Measurements from ENCODE around the gene OSBPL9.
A peak's percentile ranks its signal among the peaks of the same experiment; 100 is the strongest.

Gene OSBPL9

GRCh38 chr1:51744506-51745303, 127.8 kb downstream of the OSBPL9 start:
- FAIRE-seq: no peak

- no peak for FAIRE-seq
Measured at GRCh38 chr1:51745304-51745570, 128.3 kb downstream of the OSBPL9 start.

DNA sequence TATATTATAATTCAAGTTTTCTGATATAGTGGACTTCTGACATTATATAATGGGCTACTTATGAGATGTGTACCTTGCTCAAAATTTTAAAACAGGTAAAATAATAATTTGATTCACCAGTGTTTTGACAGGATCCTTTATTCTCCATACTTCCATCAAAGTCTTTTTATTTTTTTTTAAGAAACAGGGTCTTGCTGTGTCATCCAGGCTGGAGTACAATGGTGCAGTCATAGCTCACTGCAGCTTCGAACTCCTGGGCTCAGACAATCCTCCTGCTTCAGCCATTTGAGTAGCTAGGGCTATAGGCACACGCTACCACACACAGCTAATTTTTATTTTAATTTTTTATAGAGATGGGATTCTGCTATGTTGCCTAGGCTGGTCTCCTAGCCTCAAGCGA, 132.3 kb downstream of the OSBPL9 start:
- FAIRE-seq: no peak

- peak; percentile 88 for FAIRE-seq
Measured at GRCh38 chr1:51750218-51750617, 133.3 kb downstream of the OSBPL9 start.

GRCh38 chr1:51750729-51751128, 133.8 kb downstream of the OSBPL9 start:
- no peak for FAIRE-seq

DNA sequence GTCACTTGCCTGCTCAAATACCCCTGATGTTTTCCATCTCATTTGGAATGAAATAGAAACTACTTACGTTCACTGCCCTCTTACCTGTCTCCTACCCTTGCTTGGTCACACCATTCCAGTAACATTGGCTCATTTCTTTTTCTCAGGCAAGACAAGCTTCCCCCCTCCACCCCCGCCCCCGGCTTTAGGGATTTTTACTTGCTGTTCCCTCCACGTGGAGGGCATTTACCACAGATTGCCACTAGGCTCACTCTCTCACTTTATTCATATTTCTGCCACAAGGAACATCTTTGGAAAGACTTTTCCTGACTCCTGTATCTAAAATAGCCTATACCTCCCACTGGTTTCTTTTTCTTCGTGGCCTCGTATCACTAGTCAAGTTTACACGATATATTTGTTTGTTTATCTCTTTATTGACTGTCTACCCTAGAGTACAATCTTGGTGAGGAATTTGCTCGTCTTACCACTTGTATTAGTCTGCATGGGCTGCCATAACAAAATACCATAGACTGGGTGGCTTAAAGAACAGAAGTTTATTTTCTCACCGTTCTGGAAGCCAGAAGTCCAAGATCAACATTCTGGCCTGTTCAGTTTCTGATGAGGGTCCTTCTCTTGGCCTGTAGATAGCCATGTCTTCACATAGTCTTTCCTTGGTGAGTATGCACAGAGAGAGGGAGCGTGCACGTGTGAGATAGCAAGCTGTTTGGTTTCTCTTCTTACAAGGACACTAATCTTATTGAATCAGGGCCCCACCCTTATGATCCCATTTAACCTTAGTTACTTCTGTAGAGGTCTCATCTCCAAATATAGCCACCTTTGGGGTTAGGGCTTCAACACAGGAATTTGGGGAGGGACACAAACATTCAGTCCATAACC, 135.4 kb downstream of the OSBPL9 start:
- no peak for FAIRE-seq

DNA sequence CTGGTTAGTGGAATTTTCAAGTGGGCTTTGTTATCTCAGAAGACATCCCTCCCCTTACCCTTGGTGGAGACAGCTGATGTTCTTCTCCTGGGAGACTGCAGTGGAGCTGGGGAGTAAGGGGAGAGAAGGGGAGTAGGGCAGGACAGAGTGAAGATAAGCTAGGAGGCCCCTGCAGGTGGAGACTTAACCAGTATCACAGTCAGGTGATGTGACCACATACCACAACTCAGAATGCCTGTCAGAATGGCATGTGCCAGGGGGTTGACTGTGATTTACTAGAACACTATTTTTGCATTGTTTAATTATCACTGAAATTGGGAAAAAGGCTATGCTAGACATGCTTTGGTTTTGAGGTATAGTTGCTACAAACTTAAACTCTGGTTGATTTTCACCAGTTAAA, 137.1 kb downstream of the OSBPL9 start:
- FAIRE-seq: no peak

- FAIRE-seq: no peak
Measured at GRCh38 chr1:51754666-51755065, 137.8 kb downstream of the OSBPL9 start.

GRCh38 chr1:51755437-51755836, 138.5 kb downstream of the OSBPL9 start:
- no peak for FAIRE-seq

DNA sequence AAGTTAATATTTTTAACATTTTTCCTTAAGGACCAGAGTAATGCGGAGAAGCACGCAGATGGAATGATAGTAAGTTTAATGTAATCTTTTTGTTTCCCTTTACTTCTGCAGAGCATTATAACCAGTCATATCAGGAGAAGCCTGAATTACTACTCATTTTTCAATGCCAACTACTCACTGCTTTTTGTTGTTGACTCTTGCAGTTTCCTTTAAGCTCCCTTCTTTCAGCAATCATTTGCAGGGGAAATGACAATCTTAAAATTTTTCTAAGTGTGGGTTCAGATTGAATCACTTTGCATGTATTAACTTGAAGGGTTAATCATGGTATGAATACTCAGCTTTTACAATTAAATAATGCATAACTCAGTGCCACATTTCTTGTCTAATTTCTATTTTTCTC, 139.4 kb downstream of the OSBPL9 start:
- FAIRE-seq: no peak

DNA sequence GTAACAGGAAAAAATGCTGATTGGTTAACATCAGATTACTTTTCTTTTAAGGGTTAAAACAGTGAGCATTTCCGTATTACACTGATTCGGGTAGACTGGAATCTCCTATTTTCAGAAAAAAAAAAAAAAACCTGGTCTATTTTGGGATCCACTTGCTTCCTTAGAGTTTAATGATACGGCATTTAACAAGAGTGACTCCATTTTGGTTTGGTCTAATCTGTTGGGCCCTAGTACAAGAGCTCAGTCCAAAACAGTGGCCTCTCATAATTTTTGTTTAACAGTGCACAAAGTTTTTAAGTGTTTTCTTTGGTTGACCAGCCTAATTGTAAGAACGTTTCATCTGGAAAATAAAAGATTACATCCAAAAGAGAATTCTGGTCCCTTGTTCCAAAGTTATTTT, 141.4 kb downstream of the OSBPL9 start:
- no peak for FAIRE-seq

- FAIRE-seq: no peak
Measured at GRCh38 chr1:51760872-51761271, 144.0 kb downstream of the OSBPL9 start.

DNA sequence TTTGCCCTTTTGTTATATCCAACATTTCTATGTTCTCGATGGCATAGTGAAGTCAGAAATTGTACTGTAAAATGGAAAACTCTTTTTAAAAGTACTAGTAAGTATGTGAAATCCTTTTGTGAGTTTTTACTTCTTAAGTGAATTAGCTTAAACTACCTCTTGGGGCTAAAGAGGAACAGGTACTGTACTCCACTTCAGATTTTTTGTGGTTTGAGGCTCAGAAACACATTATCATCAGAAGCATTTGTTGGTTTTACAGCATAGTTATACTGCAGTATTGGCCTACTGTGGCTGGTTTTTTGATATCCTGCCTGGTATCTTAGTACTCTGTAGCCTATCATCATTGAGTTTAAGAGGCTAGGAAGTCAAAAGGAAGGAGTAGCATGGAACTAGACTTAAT, 144.5 kb downstream of the OSBPL9 start:
- FAIRE-seq: no peak

DNA sequence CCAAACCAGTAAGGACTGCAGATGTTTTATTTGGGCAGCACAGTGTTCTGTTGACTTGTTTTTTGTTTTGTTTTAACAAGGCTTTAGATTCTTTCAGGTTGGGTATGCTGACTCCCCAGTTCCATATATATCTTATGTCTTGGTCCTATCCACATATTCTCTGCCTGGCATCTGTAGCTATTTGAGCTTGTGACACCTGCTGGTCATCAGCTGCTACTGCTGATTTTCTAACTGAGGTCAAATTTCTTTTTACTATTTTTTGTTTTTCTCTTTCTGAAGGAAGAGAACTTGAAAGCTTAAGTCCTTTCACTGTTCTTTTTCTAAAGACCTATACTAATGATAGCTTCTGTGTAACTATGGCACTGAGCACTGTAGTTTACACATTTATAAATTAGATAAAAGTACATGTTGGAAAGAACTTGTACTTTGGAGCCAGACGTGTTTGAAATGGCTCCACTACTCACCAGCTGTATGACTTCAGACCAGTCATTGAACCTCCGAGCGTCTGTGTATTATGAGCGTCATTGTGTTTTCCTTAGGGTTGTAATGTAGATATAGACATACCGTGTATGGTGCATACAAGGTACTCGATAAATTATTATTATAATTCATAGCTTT, 152.2 kb downstream of the OSBPL9 start:
- FAIRE-seq: peak; percentile 100

GRCh38 chr1:51776408-51776807, 159.5 kb downstream of the OSBPL9 start:
- FAIRE-seq: no peak

DNA sequence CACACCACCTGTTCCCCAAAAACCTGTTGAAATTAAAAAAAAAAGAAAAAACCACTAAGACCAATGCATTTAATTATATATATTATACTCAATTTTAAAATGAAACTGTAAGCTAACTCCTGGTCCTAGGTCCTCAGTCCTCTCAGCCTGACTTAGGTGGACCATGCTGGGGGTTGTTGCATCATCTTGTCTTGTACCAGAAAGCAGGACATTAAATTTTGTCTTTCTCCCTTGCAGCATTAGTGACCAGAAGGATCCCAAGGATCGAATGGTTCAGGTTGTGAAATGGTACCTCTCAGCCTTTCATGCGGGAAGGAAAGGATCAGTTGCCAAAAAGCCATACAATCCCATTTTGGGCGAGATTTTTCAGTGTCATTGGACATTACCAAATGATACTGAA, 164.0 kb downstream of the OSBPL9 start:
- no peak for FAIRE-seq

DNA sequence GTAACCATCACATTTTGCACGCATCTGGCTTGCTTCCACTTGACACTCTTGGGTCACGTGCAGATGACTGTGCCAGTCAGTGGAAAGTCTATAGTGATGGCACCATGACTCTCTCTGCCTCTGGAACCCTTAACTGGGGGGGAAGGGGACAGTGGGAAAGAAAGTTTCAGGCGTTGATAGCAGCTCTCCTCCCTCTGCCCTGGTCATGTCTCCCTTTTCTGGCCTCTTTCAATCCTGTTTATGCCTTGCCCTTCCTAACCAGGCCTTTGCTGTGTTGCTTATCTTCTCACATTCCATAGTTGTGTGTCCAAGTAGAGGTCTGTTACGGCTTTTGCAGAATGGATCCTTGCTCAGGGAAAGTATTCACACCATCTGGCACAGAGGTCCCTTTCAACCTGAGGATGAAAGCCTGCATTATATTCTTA, 168.1 kb downstream of the OSBPL9 start:
- FAIRE-seq: no peak

GRCh38 chr1:51788938-51789337, 172.0 kb downstream of the OSBPL9 start:
- FAIRE-seq: no peak

DNA sequence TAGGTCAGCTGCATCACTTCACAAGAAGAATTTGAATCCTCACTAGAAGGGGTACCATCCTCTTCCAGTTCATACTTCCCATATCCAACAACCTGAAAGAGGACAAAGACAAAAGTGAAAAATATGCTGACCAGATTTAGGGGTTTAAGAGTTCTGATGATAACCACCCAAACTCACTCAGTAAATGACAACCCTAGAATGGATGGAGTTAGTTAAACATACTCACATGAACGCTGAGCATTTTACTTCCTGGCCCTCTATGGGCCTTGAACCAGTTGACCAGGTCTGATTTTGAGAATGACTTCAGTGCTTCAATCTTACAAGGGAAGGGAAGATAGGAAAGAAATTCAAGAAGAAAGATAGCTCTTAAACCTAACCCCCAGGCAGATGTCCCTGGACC, 172.4 kb downstream of the OSBPL9 start:
- no peak for FAIRE-seq

DNA sequence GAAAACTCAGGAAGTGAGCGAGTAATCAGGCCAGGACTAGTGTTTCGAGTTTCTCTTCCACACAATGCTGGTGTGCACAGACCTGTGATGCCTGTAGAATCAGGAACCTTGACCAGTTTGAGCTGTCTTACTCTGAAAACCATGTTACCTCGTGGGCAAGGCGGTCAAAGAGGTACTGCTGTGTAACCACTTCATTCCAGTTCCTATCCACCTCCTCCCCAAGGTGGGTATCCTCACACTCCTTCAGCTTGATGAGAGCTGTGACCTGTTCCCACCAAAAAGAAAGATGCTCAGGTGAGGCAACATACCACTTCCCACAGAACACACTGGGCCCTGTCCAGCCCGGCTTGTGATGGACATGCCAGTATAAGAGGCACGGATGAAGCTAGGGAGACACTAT, 173.5 kb downstream of the OSBPL9 start:
- no peak for FAIRE-seq

DNA sequence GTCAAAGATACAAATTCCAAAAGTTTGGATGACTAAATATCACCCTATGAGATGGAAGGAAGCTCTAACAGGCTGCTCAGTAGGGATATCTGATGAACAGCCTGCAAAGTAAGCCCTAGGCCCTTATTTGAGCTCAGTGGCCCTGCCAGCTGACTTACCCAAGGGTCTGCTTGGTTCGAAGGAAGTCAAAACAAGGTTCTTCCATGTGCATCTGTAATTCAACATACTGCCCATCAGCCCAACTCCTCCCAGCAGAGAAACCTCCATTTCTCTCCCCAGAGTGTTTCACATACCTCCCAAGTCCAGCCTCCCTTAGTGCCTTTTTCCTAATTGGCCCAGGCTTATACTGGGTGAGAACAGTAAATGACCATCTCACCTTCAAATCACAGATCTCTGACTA, 175.0 kb downstream of the OSBPL9 start:
- FAIRE-seq: no peak

- FAIRE-seq: no peak
Measured at GRCh38 chr1:51792864-51793263, 176.0 kb downstream of the OSBPL9 start.

DNA sequence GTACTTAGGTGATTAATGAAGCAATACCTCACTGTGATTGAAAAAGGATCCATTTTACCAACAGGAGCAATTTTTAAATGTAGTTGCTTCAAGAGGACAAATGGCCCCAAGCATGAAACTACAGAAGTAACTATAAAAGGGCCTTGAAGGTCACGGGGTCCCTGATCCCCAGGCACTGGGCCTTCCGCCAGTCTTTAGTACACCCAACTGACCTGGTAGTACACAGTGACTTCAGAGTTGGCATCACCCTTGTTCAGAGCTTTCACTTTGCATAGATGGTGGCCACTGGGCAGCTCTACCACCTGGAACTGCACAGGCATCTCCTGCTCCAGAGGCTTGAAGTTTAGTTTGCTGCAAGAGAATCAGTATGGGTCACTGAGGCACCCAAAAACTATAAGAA, 177.4 kb downstream of the OSBPL9 start:
- no peak for FAIRE-seq

GRCh38 chr1:51794868-51795267, 178.0 kb downstream of the OSBPL9 start:
- FAIRE-seq: no peak

Data from islet of Langerhans (tissue), 1 donor.